Islet precursor cell (in vitro differentiated cells): ENCODE results near the gene HOXD8.

Experiments used
- DNase-seq: peaks from one replicate; pipeline ENCODE4 v3.0.0-alpha.2; 2018

HOXD8 gene

GRCh38 chr2:176091329-176092258, 37.9 kb upstream of the HOXD8 start:
- peak; percentile 51 for DNase-seq

- DNase-seq, result peak; percentile 87
Observed at GRCh38 chr2:176092270-176093144, 37.0 kb upstream of the HOXD8 start, which contains the start of gene HOXD13. HOXD13 (plus strand) TSS chr2:176092721; CDS start chr2:176092891, 170 bp downstream.

GRCh38 chr2:176093145-176093897, 36.2 kb upstream of the HOXD8 start:
- DNase-seq, result peak; percentile 70

GRCh38 chr2:176093898-176094249, 35.6 kb upstream of the HOXD8 start:
- DNase-seq, result no peak

GRCh38 chr2:176094349-176094748, 35.2 kb upstream of the HOXD8 start:
- peak; percentile 46 for DNase-seq

- no peak for DNase-seq
Observed at GRCh38 chr2:176095421-176095820, 34.1 kb upstream of the HOXD8 start.

- no peak for DNase-seq
Observed at GRCh38 chr2:176096243-176096985, 33.1 kb upstream of the HOXD8 start.

GRCh38 chr2:176096986-176097819, 32.3 kb upstream of the HOXD8 start:
- DNase-seq, result peak; percentile 90

- no peak for DNase-seq
Observed at GRCh38 chr2:176097820-176098365, 31.6 kb upstream of the HOXD8 start.

GRCh38 chr2:176098366-176099158, 30.9 kb upstream of the HOXD8 start:
- peak; percentile 84 for DNase-seq

GRCh38 chr2:176099159-176099727, 30.3 kb upstream of the HOXD8 start:
- peak; percentile 50 for DNase-seq

- peak; percentile 57 for DNase-seq
Observed at GRCh38 chr2:176099728-176100546, 29.6 kb upstream of the HOXD8 start, which contains the start of gene HOXD12. HOXD12 (plus strand) TSS chr2:176099795; CDS start chr2:176099802, 7 bp downstream.

GRCh38 chr2:176100547-176101140, 28.9 kb upstream of the HOXD8 start:
- peak; percentile 55 for DNase-seq

- peak; percentile 25 for DNase-seq
Observed at GRCh38 chr2:176101216-176101830, 28.2 kb upstream of the HOXD8 start.

- DNase-seq, result peak; percentile 29
Observed at GRCh38 chr2:176101842-176102241, 27.7 kb upstream of the HOXD8 start.

- no peak for DNase-seq
Observed at GRCh38 chr2:176102309-176102866, 27.1 kb upstream of the HOXD8 start.

GRCh38 chr2:176103194-176103593, 26.3 kb upstream of the HOXD8 start:
- no peak for DNase-seq
